Colonic mucosa (tissue), 4 donors: ENCODE measurements around the gene DMD. TPM values are rescaled to one million over a fixed set of nuclear protein-coding genes. Genes with fewer than 3 reads are reported as not detected.
"Not testable (repeated sequence)": the region's sequence is repeated elsewhere in the genome, so short reads cannot be mapped to it uniquely, and the experiment has no call there.

Source experiments
- DNase-seq: peaks from one replicate; pipeline ENCODE4 v3.0.0-alpha.2; 2020
- H3K27ac ChIP-seq: fragments of 200-600 bp; one replicate; pipeline ENCODE4 v1.8.0; 2021
- H3K27me3 ChIP-seq: fragments of 200-600 bp; one replicate; pipeline ENCODE4 v1.8.0; 2021
- H3K36me3 ChIP-seq: fragments of 200-600 bp; one replicate; pipeline ENCODE4 v1.8.0; 2021
- H3K4me1 ChIP-seq: fragments of 200-600 bp; one replicate; pipeline ENCODE4 v1.8.0; 2021; ENCODE audit warnings: mild to moderate bottlenecking
- H3K4me3 ChIP-seq: fragments of 200-600 bp; one replicate; pipeline ENCODE4 v1.8.0; 2021
- H3K9ac ChIP-seq, 2 donors: one replicate each; pipeline ENCODE4 v1.7.0; 2013; ENCODE audit warnings: control low read depth in 2 of 2, low read depth in 2 of 2, low read length in 2 of 2
- H3K9me3 ChIP-seq: fragments of 200-600 bp; one replicate; pipeline ENCODE4 v1.8.0; 2021
- intact Hi-C: fragments of 100-400 bp; cut with DNase I; formaldehyde crosslinking; loops from one replicate; pipeline ENCODE4 v1.14.1; 2022
- total RNA-seq, 2 donors: library from RNA; stranded (reverse); fragmentation: NEBNext Ultra II Directional in 1 of 2; extraction: Animal tissue kit (Norgen Biotek cat#: 25700) in 1 of 2; gene quantifications; one replicate each; pipeline ENCODE4 v1.2.1, GENCODE V29; 2021
- TF ChIP-seq, protein P1 (sequence below): fragments of 200-600 bp; IDR thresholded peaks from one replicate; pipeline ENCODE4 v1.8.0; 2022; ENCODE audit warnings: antibody characterized with exemption, mild to moderate bottlenecking
- donor health status: healthy.
- donor health status: DM: no; HTN: no; CAD: no.
- donor health status: DM: no; HTN: no; CAD: no.

The DMD gene
- total RNA-seq, 2 donors from 2014 or later = 7.3 to 24.5 TPM

DNA sequence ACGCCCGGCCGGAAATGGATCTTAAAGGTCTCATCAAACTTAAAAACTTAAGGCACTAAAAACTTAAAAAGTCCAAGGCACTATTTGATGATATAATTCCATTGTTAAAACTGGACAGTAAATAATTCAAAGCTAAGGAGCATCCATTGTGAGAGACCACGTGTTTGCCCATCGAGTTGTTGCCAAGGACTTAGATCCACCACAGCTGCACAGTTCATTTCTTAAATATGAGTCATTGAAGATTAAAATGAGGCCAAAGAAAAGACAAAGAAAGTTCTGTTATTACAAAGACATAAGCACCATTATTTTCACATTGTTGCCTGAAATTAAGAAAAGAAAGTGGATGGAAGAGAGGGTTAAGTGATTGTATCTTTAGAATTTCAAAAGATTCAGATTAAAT, 1728.0 kb downstream of the DMD start:
- H3K4me3 ChIP-seq = no peak overlapping the region
- no peak for DNase-seq
- no peaks in the 10 kb centered on the region for H3K9me3 ChIP-seq
- H3K27me3 ChIP-seq = no peaks in the 10 kb centered on the region
- H3K27ac ChIP-seq = no peak overlapping the region
- no peaks in the 10 kb centered on the region for H3K36me3 ChIP-seq
- H3K4me1 ChIP-seq = no peaks in the 10 kb centered on the region
- TF ChIP-seq, protein P1, sequence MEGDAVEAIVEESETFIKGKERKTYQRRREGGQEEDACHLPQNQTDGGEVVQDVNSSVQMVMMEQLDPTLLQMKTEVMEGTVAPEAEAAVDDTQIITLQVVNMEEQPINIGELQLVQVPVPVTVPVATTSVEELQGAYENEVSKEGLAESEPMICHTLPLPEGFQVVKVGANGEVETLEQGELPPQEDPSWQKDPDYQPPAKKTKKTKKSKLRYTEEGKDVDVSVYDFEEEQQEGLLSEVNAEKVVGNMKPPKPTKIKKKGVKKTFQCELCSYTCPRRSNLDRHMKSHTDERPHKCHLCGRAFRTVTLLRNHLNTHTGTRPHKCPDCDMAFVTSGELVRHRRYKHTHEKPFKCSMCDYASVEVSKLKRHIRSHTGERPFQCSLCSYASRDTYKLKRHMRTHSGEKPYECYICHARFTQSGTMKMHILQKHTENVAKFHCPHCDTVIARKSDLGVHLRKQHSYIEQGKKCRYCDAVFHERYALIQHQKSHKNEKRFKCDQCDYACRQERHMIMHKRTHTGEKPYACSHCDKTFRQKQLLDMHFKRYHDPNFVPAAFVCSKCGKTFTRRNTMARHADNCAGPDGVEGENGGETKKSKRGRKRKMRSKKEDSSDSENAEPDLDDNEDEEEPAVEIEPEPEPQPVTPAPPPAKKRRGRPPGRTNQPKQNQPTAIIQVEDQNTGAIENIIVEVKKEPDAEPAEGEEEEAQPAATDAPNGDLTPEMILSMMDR = no peak
- no peak overlapping the region for H3K9ac ChIP-seq
- intact Hi-C loops = no loop called here

- no peaks in the 10 kb centered on the region for H3K36me3 ChIP-seq
- no peak for DNase-seq
- H3K9ac ChIP-seq = no peak overlapping the region
- H3K4me3 ChIP-seq = no peak overlapping the region
- intact Hi-C loops = no loop called here
- TF ChIP-seq, protein P1 = no peak
- H3K4me1 ChIP-seq = no peaks in the 10 kb centered on the region
- H3K27me3 ChIP-seq = no peaks in the 10 kb centered on the region
- H3K9me3 ChIP-seq = no peaks in the 10 kb centered on the region
- no peak overlapping the region for H3K27ac ChIP-seq
These were observed 1730.7 kb downstream of the DMD start for GRCh38 chrX:31480696-31481095.

GRCh38 chrX:31471229-31471628, 1740.1 kb downstream of the DMD start:
- Histone ChIP-seq H3K9ac (no peak overlapping the region), H3K9me3 (no peaks in the 10 kb centered on the region), H3K4me1 (no peaks in the 10 kb centered on the region), H3K27ac (no peak overlapping the region), H3K4me3 (no peak overlapping the region), H3K36me3 (no peaks in the 10 kb centered on the region), H3K27me3 (no peaks in the 10 kb centered on the region)
- TF ChIP-seq, protein P1 = no peak
- intact Hi-C loops = no loop called here
- no peak for DNase-seq

DNA sequence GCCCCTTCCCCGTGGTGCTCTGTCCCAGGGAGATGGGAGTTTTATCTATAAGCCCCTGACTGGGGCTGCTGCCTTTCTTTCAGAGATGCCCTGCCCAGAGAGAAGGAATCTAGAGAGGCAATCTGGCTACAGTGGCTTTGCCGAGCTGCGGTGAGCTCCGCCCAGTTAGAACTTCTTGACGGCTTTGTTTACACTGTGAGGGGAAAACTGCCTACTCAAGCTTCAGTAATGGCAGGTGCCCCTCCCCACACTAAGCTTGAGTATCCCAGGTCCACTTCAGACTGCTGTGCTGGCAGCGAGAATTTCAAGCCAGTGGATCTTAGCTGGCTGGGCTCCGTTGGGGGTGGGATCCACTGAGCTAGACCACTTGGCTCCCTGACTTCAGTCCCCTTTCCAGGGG, 1740.6 kb downstream of the DMD start:
- H3K27me3 ChIP-seq, H3K36me3 ChIP-seq, H3K4me3 ChIP-seq, DNase-seq, H3K9ac ChIP-seq, H3K9me3 ChIP-seq, H3K4me1 ChIP-seq, H3K27ac ChIP-seq, intact Hi-C loops: not testable (repeated sequence)

DNA sequence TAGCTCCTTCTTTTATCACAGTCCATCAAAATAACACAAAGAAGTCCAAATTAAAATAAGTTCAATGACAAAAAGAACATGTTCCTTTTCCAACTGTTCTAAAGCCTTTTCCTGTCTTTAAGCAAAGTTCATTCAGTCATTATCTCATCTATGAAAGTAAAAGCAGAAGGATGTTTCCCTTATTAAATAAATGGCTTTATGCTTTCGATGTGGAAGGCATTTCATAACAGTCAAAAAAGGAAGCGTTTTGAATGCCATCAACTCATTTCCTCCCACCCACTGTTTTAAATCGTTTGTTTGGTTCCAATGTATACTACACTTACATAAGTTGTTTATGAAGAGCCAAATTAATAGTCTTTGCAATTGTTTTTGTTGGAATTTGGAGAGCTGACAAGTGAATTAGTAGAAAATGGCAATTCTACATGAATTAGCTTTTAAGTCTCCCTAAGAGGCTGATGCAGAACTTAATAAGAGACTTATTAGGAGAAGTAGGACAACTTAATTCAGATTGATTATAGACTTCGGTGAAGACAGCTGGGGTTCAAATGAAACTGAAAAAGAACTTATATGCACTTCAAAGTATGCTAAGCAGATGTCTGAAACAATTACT, 1746.9 kb downstream of the DMD start:
- intact Hi-C loops = no loop called here
- Histone ChIP-seq H3K27me3 (no peaks in the 10 kb centered on the region), H3K36me3 (no peaks in the 10 kb centered on the region), H3K4me3 (no peak overlapping the region), H3K4me1 (no peaks in the 10 kb centered on the region), H3K27ac (no peak overlapping the region), H3K9me3 (no peaks in the 10 kb centered on the region), H3K9ac (no peak overlapping the region)
- TF ChIP-seq, protein P1 = no peak
- DNase-seq = no peak

DNA sequence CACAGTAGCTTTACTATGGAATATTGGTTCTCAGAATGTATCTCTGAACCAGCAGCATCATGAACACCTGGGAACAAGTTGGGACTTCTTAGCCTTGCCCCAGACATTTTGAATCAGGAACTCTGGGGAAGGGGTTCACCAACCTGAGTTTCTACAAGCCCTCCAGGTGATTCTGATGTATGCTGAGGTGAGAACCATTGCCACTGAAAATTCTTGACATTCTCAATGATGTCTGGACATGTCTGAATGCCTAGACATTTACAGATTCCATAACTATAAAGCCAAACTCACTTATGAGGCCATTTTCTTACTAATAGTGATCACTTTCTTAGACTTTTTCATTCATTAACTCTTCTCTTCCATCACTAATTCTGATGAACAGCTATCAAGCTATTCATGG, 1750.1 kb downstream of the DMD start:
- H3K9me3 ChIP-seq = no peaks in the 10 kb centered on the region
- H3K27me3 ChIP-seq = no peaks in the 10 kb centered on the region
- no peak overlapping the region for H3K27ac ChIP-seq
- H3K4me1 ChIP-seq = no peaks in the 10 kb centered on the region
- H3K36me3 ChIP-seq = no peaks in the 10 kb centered on the region
- no peak overlapping the region for H3K4me3 ChIP-seq
- TF ChIP-seq, protein P1 = no peak
- no peak for DNase-seq
- no peak overlapping the region for H3K9ac ChIP-seq
- intact Hi-C loops = no loop called here
